D721Med (cell line): ENCODE data around the gene CRYBG3.

ENCODE experiments used
- DNase-seq: peaks from one replicate; pipeline ENCODE4 v3.0.0; 2011; ENCODE audit warnings: low spot score; ENCODE audit not compliant: insufficient read length
- FAIRE-seq: peaks from 2 replicates; lab custom pipeline; 2011; peaks lifted over from hg19 to GRCh38; lab: Jason Lieb, UNC
- CTCF ChIP-seq: IDR thresholded peaks from 2 replicates; pipeline ENCODE4 v1.5.1; 2012; ENCODE audit warnings: mild to moderate bottlenecking, control low read depth; ENCODE audit not compliant: insufficient read depth; ENCODE audit errors: missing control alignments

Gene CRYBG3

DNA sequence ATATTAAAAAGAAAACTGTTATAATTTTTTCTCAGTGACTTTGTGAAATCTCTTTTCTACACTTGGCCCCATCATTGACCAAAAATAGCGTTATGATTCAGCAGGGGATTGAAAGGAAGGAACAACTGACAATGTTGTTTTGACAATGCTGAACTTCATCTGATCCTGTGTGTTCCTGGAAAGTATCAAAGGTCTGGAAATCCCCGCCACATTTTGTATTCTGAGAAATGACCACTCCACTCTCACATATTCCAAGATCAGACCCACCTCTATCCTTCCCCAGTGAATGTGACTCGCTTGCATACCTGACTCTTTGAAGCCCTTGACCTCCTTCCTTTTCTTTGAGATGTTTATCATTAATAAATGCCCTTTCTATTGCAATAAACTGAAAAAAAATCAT is 160.1 kb downstream of the CRYBG3 start:
- no peak for TF ChIP-seq CTCF
- FAIRE-seq, result no peak

GRCh38 chr3:97983933-97984491 is 162.2 kb downstream of the CRYBG3 start:
- FAIRE-seq, result no peak
- no peak for DNase-seq

More for the DNA sequence above, 160.1 kb downstream of the CRYBG3 start:
- DNase-seq, result no peak

DNA sequence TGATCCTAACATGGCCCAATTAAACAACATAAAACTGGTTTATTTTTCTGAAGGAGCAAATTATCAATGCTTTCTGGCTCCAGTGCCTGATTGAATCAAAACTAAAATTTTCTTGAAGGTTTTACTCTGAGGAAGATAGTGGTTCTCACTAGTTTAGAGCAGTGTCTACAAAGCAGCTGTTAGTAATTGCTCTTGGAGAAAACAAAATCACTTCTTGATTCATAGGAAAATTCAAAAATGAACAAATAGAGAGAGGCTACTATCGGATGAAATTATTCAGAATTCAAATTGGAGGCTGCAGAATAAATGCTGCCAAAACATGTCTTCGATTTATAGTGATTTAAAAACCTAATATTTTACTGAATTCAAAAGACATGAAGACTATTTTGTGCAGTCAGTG is 165.5 kb downstream of the CRYBG3 start:
- DNase-seq, result no peak
- no peak for FAIRE-seq
- TF ChIP-seq CTCF, result no peak

More at GRCh38 chr3:97983933-97984491, 162.2 kb downstream of the CRYBG3 start:
- TF ChIP-seq CTCF, result no peak

DNA sequence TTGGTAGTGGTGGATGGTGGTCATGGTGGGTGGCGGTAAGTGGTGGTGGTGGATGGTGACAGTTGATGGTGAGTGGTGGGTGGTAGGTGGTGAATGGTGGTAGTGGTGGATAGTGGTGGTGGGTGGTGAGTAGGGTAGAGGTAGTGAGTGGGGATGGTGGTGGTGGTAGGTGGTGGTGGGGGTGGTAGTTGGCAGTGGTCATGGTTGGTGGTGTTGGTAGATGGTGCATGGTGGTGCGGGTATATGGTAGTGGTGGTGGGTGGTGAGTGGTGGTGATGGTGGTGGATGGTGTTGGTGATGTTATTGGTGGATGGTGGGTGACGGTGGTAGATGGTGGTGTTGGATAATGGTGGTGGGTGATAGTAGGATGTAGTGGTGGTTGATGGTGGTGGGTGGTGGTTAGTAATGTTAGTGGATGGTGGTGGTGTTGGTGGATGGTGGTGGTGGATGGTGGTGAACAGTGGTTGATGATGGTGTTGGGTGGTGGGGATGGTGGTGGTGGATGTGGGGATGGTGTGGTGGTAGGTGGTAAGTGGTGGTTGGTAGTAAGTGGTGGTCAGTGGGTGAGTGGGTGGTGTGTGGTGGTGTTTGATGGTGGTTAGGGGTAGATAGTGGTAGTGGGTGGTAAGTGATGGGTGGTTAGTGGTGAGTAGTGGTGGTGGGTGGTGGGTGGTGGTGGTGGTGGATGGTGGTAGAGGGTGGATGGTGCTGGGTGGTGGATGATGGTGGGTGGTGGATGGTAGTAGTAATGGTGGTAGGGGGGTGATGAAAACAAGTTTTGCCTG is 167.2 kb downstream of the CRYBG3 start:
- DNase-seq (no peak), FAIRE-seq (no peak)
- no peak for TF ChIP-seq CTCF

GRCh38 chr3:97990624-97991292 is 168.9 kb downstream of the CRYBG3 start:
- TF ChIP-seq CTCF, result no peak

DNA sequence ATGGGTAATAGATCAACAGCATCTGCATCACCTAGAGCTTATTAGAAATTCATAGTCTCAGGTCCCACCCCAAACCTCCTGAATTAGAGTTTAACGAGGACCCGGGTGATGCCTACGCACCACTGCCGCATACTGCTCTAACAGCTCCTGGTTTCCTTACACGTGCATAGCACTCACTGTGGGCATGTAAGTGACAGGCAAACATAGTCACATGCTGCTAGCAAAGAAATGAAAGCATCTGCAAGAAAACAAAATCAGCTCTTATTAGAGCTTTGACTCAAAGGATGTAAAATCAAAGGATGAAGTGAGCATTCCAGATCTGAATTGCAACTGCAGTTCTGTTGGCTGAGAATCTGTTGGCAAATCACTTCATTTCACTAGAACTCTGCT is 169.5 kb downstream of the CRYBG3 start:
- FAIRE-seq (no peak), DNase-seq (no peak)
- TF ChIP-seq CTCF, result no peak

More at GRCh38 chr3:97990624-97991292, 168.9 kb downstream of the CRYBG3 start:
- FAIRE-seq (no peak), DNase-seq (no peak)
